ENCODE data around the gene SLC2A1. TPM values are rescaled to one million over a fixed set of nuclear protein-coding genes. Genes with fewer than 3 reads are reported as not detected.

The SLC2A1 gene
- total and polyA plus RNA-seq, 2 of the 13 experiments (the other 11 are each of a cell fraction or from before 2014, with no cell fraction given): 125 to 423 TPM

- H4K20me1 ChIP-seq (ENCODE audit: insufficient read depth, low read length): peaks cover 9% of the 10 kb centered on the region; the same call in 1 of the 2 replicates
- ChIA-PET CTCF (ENCODE audit: low intra/inter-chr PET ratio, low total read pairs) (interaction anchor here (3.4 kb wide), 1 partner anchor 152 kb away, joined by 31 read pairs; no protein-coding TSS in a partner anchor), POLR2A (interaction anchor here (4.2 kb wide), 1 partner anchor 152 kb away, joined by 18 read pairs; no protein-coding TSS in a partner anchor)
- no peaks in the 10 kb centered on the region for H3K79me2 ChIP-seq (ENCODE audit: insufficient read depth, low read length)
- no peak overlapping the region for H2AFZ ChIP-seq (ENCODE audit: low read length)
- in situ Hi-C loops (cut with HindIII; ENCODE audit: extremely low pct_ligation_motif_present, low pct_unique_long_range_greater_than_20kb): loop anchor here (25.0 kb wide), 1 partner anchor 491 kb away; no protein-coding TSS in a partner anchor
- H3K4me2 ChIP-seq (ENCODE audit: low read depth, low read length): no peak overlapping the region
- H3K9me3 ChIP-seq (ENCODE audit: low read length): no peaks in the 10 kb centered on the region
- intact Hi-C loops (cut with micrococcal nuclease; ENCODE audit: unreplicated experiment): loop anchor here (5.0 kb wide), 1 partner anchor 36 kb away; the partner anchor contains the start of gene SLC2A1
- H3K36me3 ChIP-seq (replicated peaks in 1 of 2; ENCODE audit: control insufficient read depth in 1 of 2, insufficient read depth in 2 of 2, low read length in 2 of 2): peaks cover 6 to 15% of the 10 kb centered on the region in 2 experiments
- H3K27ac ChIP-seq (ENCODE audit: extremely low read length, insufficient read depth, low read length): no peak overlapping the region
- WGBS (ENCODE audit: low lambda C conversion rate): 54% methylated on average over 4 of the region's 4 CpGs
- peaks cover 31% of the 10 kb centered on the region for H3K4me1 ChIP-seq (ENCODE audit: insufficient read depth, low read length)
- H3K27me3 ChIP-seq (ENCODE audit: control insufficient read depth in 1 of 2, insufficient read depth in 2 of 2, low read length in 2 of 2): no peaks in the 10 kb centered on the region
- H3K9ac ChIP-seq (ENCODE audit: insufficient read depth, low read depth, low read length): no peak overlapping the region
- H3K4me3 ChIP-seq (replicated peaks in 1 of 3; ENCODE audit: insufficient read depth in 1 of 3, low read depth in 2 of 3, low read length in 3 of 3): no peak overlapping the region
- FAIRE-seq (no peak), DNase-seq (ENCODE audit: low spot score) (no peak), ATAC-seq (no peak)
- no TSS peak for BruUV-seq (replicated peaks)
- TF ChIP-seq NFAT5 (CRISPR knock-in tag; IDR thresholded peaks at IDR 0.05): no peak
- TF ChIP-seq SMAD3 (CRISPR knock-in tag; IDR thresholded peaks at IDR 0.05): no peak
- TF ChIP-seq ERF (CRISPR knock-in tag; IDR thresholded peaks at IDR 0.05): no peak
- no peak for TF ChIP-seq DBP (CRISPR knock-in tag; IDR thresholded peaks at IDR 0.05; ENCODE audit: not compliant biosample characterization)
- no peak for TF ChIP-seq ZUFSP (CRISPR knock-in tag; IDR thresholded peaks at IDR 0.05; ENCODE audit: borderline replicate concordance)
- TF ChIP-seq TFDP2 (CRISPR knock-in tag; IDR thresholded peaks at IDR 0.05): no peak
- TF ChIP-seq ZGPAT (CRISPR knock-in tag; IDR thresholded peaks at IDR 0.05): no peak
- no peak for TF ChIP-seq PHF21A (CRISPR knock-in tag; IDR thresholded peaks at IDR 0.05)
- TF ChIP-seq ZNF652 (CRISPR knock-in tag; IDR thresholded peaks at IDR 0.05; ENCODE audit: borderline replicate concordance, low read depth): no peak
- no peak for TF ChIP-seq SP1 (IDR thresholded peaks at IDR 0.05)
- no peak for TF ChIP-seq SP1 (CRISPR knock-in tag; IDR thresholded peaks at IDR 0.05)
- TF ChIP-seq ZFP41 (CRISPR knock-in tag; IDR thresholded peaks at IDR 0.05; ENCODE audit: borderline replicate concordance): no peak
- TF ChIP-seq CHD4 (IDR thresholded peaks at IDR 0.05; ENCODE audit: borderline replicate concordance, low read length): no peak
- no peak for TF ChIP-seq ZNF501 (CRISPR knock-in tag; IDR thresholded peaks at IDR 0.05)
Measured at GRCh38 chr1:42921769-42922168, 36.9 kb downstream of the SLC2A1 start.
